ENCODE results near the gene IGFBP4. TPM values are rescaled to one million over a fixed set of nuclear protein-coding genes. Genes with fewer than 3 reads are reported as not detected.

Gene IGFBP4
- total and polyA plus RNA-seq, 2 donors from 2014 or later, result 545 to 743 TPM

- FAIRE-seq (no peak), DNase-seq (peak in 1 of 5 donors; percentile 18)
- H3K27ac ChIP-seq (ENCODE audit: low read depth in 2 of 2, low read length in 2 of 2), result no peak overlapping the region
- H3K36me3 ChIP-seq (ENCODE audit: control insufficient read depth in 2 of 3, insufficient read depth in 3 of 3, low read length in 3 of 3), result no peaks in the 10 kb centered on the region
- intact Hi-C loops (cut with DNase I), result no loop called here
- H3K9ac ChIP-seq (ENCODE audit: low read length in 3 of 3), result no peak overlapping the region
- H3K27me3 ChIP-seq (ENCODE audit: control insufficient read depth, insufficient read depth, low read length), result no peaks in the 10 kb centered on the region
- H3K4me3 ChIP-seq (ENCODE audit: low read length in 3 of 3), result no peak overlapping the region
- H3K4me1 ChIP-seq (ENCODE audit: control insufficient read depth in 2 of 3, insufficient read depth in 2 of 3, low read depth in 1 of 3, low read length in 3 of 3), result peaks cover 0 to 9% (median 7%) of the 10 kb centered on the region in 3 donors
- H3K9me3 ChIP-seq (ENCODE audit: control insufficient read depth in 2 of 3, insufficient read depth in 1 of 3, low read length in 3 of 3), result no peaks in the 10 kb centered on the region
- TF ChIP-seq CTCF (IDR thresholded peaks at IDR 0.05; ENCODE audit: borderline replicate concordance, extremely low read depth, insufficient read depth), result no peak
These were observed 53.6 kb downstream of the IGFBP4 start for GRCh38 chr17:40496634-40497420.

DNA sequence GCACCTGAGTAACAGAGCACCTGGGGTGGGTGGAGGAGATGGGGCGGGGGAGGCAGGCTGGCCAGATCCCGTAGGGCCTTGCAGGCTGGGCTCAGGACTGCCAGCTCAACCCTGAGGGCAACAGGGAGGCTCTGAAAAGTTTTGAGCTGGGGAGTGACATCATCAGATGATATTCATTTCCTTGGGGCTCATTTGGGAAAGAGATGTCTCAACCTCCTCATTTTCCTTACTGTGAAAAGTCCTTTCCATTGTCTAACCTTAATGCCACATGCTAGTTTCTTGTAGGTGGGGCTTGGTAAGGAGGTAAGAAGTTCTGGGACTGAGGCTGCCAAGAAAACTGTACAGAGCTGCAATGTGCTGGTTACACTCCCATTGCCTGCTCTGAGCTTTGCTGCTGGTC, 54.4 kb downstream of the IGFBP4 start:
- H3K27ac ChIP-seq (ENCODE audit: low read depth in 2 of 2, low read length in 2 of 2), result no peak overlapping the region
- intact Hi-C loops (cut with DNase I), result no loop called here
- FAIRE-seq (no peak), DNase-seq (peak in 1 of 5 donors; percentile 37)
- TF ChIP-seq CTCF (IDR thresholded peaks at IDR 0.05; ENCODE audit: borderline replicate concordance, extremely low read depth, insufficient read depth), result no peak
- H3K4me3 ChIP-seq (ENCODE audit: low read length in 3 of 3), result no peak overlapping the region
- no peaks in the 10 kb centered on the region for H3K27me3 ChIP-seq (ENCODE audit: control insufficient read depth, insufficient read depth, low read length)
- H3K9ac ChIP-seq (ENCODE audit: low read length in 3 of 3), result no peak overlapping the region
- H3K36me3 ChIP-seq (ENCODE audit: control insufficient read depth in 2 of 3, insufficient read depth in 3 of 3, low read length in 3 of 3), result no peaks in the 10 kb centered on the region
- H3K9me3 ChIP-seq (ENCODE audit: control insufficient read depth in 2 of 3, insufficient read depth in 1 of 3, low read length in 3 of 3), result no peaks in the 10 kb centered on the region
- H3K4me1 ChIP-seq (ENCODE audit: control insufficient read depth in 2 of 3, insufficient read depth in 2 of 3, low read depth in 1 of 3, low read length in 3 of 3), result peaks cover 0 to 9% (median 7%) of the 10 kb centered on the region in 3 donors

DNA sequence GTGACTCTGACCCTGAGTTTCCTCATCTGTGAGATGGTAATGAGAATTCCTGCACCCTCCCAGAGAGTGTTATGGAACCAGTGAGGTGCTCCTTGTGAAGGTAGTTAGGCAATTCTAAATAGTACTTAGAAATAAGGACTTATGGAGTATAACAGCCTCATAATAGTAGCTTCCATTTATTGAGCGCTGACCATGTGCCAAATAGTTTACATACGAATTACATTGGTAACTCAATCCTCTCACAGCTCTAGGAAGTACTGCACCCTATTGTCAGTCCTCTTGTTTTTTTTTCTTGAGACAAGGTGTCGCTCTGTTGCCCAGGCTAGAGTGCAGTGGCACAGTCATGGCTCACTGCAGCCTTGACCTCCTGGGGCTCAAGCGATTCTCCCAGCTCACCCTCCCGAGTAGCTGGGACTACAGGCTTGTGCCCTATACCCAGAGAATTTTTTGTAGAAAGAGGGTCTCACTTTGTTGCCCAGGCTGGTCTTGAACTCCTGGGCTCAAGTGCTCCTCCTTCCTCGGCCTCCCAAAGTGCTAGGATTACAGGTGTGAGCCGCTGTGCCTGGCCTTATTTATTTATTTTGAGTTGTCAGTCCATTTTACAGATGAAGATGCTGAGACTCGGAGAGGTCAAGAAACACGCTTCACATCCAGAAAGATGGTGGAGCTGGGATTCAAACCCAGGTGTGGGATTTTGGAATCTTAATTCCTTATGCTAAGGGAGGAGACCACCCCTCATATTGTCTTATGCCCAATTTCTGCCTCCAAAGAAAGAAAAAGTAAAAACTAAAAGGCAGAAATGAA, 55.2 kb downstream of the IGFBP4 start:
- intact Hi-C loops (cut with DNase I), result no loop called here
- DNase-seq (peak in 3 of 5 donors; percentile 12 to 44 (median 41)), FAIRE-seq (no peak)
- no peak for TF ChIP-seq CTCF (IDR thresholded peaks at IDR 0.05; ENCODE audit: borderline replicate concordance, extremely low read depth, insufficient read depth)
- Histone ChIP-seq H3K9ac (ENCODE audit: low read length in 3 of 3) (no peak overlapping the region), H3K27me3 (ENCODE audit: control insufficient read depth, insufficient read depth, low read length) (no peaks in the 10 kb centered on the region), H3K27ac (ENCODE audit: low read depth in 2 of 2, low read length in 2 of 2) (peak overlapping the region in 1 of 2 donors; percentile 33), H3K4me1 (ENCODE audit: control insufficient read depth in 2 of 3, insufficient read depth in 2 of 3, low read depth in 1 of 3, low read length in 3 of 3) (peaks cover 0 to 9% (median 7%) of the 10 kb centered on the region in 3 donors), H3K9me3 (ENCODE audit: control insufficient read depth in 2 of 3, insufficient read depth in 1 of 3, low read length in 3 of 3) (no peaks in the 10 kb centered on the region), H3K4me3 (ENCODE audit: low read length in 3 of 3) (peak overlapping the region in 1 of 3 donors; percentile 56), H3K36me3 (ENCODE audit: control insufficient read depth in 2 of 3, insufficient read depth in 3 of 3, low read length in 3 of 3) (no peaks in the 10 kb centered on the region)
